HCT116 (cell line): ENCODE data around the gene MYCN. TPM values are rescaled to one million over a fixed set of nuclear protein-coding genes. Genes with fewer than 3 reads are reported as not detected.

Source experiments
- ATAC-seq: fragments of 200-7000 bp; cut with Tn5 transposase; 2 replicates; pipeline ENCODE4 v1.9.1; 2020; ENCODE audit warnings: mild to moderate bottlenecking, moderate library complexity
- BruUV-seq: library from RNA; stranded (reverse); fragments of 400-500 nt; replicated peaks from 2 replicates; lab custom pipeline; 2021; lab: Mats Ljungman, UMichigan
- CTCF ChIA-PET: fragments of 300-600 bp; sonication (Branson Sonifier 250); formaldehyde crosslinking; loops from one replicate; lab custom pipeline; 2021; ENCODE audit warnings: antibody characterized with exemption; lab: Charles Lee
- POLR2A ChIA-PET: fragments of 300-600, 350-600 bp; sonication (Branson Sonifier 250); formaldehyde crosslinking; loops from one replicate; lab custom pipeline; 2021; ENCODE audit warnings: antibody characterized with exemption; lab: Charles Lee
- RAD21 ChIA-PET, 2 experiments: fragments of 300-600 bp; sonication (Branson Sonifier 250); formaldehyde crosslinking; loops; one replicate each; lab custom pipeline; 2023; ENCODE audit warnings: low total read pairs in 2 of 2; ENCODE audit not compliant: uncharacterized antibody in 2 of 2, unreplicated experiment in 2 of 2, low non-redundant PET in 1 of 2; lab: Charles Lee
- DNase-seq: peaks from one replicate; pipeline ENCODE4 v3.0.0-alpha.2; 2010; ENCODE audit warnings: low read depth, low spot score
- H2AFZ ChIP-seq: fragments of 200-600 bp; shearing (Covaris generic), sonication (generic); 2 replicates; pipeline ENCODE4 v1.6.1; 2017; ENCODE audit warnings: low read depth, mixed run types, mixed read lengths, antibody characterized with exemption, low read length; ENCODE audit not compliant: poor library complexity, severe bottlenecking
- H3K27ac ChIP-seq: 2 replicates; pipeline ENCODE4 v1.5.1; 2012; ENCODE audit warnings: low read depth, low read length
- H3K27me3 ChIP-seq: fragments of 200-600 bp; sonication (generic); 2 replicates; pipeline ENCODE4 v1.6.1; 2016; ENCODE audit warnings: mixed run types, low read length, mixed read lengths; ENCODE audit not compliant: insufficient read depth
- H3K36me3 ChIP-seq, 2 experiments: fragments of 200-500 bp in 1 of 2; fragments of 200-600 bp in 1 of 2; sonication (Bioruptor generic) in 1 of 2; sonication (generic) in 1 of 2; 2 replicates each; pipeline versions ENCODE4 v1.5.1 to v1.6.1; 2014 to 2016; ENCODE audit warnings: low read length in 2 of 2, inconsistent platforms in 1 of 2, mixed read lengths in 1 of 2, mixed run types in 1 of 2; ENCODE audit not compliant: insufficient read depth in 2 of 2, control insufficient read depth in 1 of 2
- H3K4me1 ChIP-seq, 2 experiments: fragments of 200-600 bp in 1 of 2; sonication (generic) in 1 of 2; 2 replicates each; pipeline versions ENCODE4 v1.5.1 to v1.6.1; 2012 to 2017; ENCODE audit warnings: low read length in 2 of 2, inconsistent platforms in 1 of 2, mild to moderate bottlenecking in 1 of 2, mixed read lengths in 1 of 2, mixed run types in 1 of 2, moderate library complexity in 1 of 2; ENCODE audit not compliant: insufficient read depth in 2 of 2, control insufficient read depth in 1 of 2
- H3K4me2 ChIP-seq: fragments of 200-600 bp; sonication (generic); 2 replicates; pipeline ENCODE4 v1.6.1; 2017; ENCODE audit warnings: mixed run types, low read length, mixed read lengths
- H3K4me3 ChIP-seq, 2 experiments: fragments of 200-600 bp in 1 of 2; sonication (generic) in 1 of 2; replicated peaks in 1 of 2; 2 replicates each; pipeline ENCODE4 v1.5.1; 2011 to 2016; ENCODE audit warnings: low read length in 2 of 2, control low read depth in 1 of 2, low read depth in 1 of 2, mild to moderate bottlenecking in 1 of 2, mixed read lengths in 1 of 2, mixed run types in 1 of 2
- H3K79me2 ChIP-seq: fragments of 200-600 bp; sonication (generic); 2 replicates; pipeline ENCODE4 v1.6.1; 2017; ENCODE audit warnings: mild to moderate bottlenecking, mixed run types, low read length, moderate library complexity, mixed read lengths; ENCODE audit not compliant: insufficient read depth
- H3K9ac ChIP-seq: fragments of 200-600 bp; sonication (generic); 2 replicates; pipeline ENCODE4 v1.6.1; 2016; ENCODE audit warnings: low read length, mixed read lengths
- H3K9me2 ChIP-seq: fragments of 200-600 bp; sonication (generic), shearing (Covaris generic); 2 replicates; pipeline ENCODE4 v1.6.1; 2017; ENCODE audit warnings: mixed run types, mild to moderate bottlenecking, moderate library complexity; ENCODE audit not compliant: insufficient read depth
- H3K9me3 ChIP-seq, 2 experiments: fragments of 200-500 bp in 1 of 2; fragments of 200-600 bp in 1 of 2; sonication (Bioruptor generic) in 1 of 2; sonication (generic) in 1 of 2; 2 replicates each; pipeline ENCODE4 v1.6.1; 2014 to 2017; ENCODE audit warnings: low read length in 2 of 2, mixed read lengths in 2 of 2, inconsistent platforms in 1 of 2, low read depth in 1 of 2, mild to moderate bottlenecking in 1 of 2, mixed run types in 1 of 2, moderate library complexity in 1 of 2; ENCODE audit not compliant: control insufficient read depth in 1 of 2, insufficient read depth in 1 of 2
- H4K20me1 ChIP-seq: fragments of 200-600 bp; sonication (generic), shearing (Covaris generic); 2 replicates; pipeline ENCODE4 v1.6.1; 2017; ENCODE audit warnings: mixed run types, mild to moderate bottlenecking, moderate library complexity; ENCODE audit not compliant: insufficient read depth
- EGR1 ChIP-seq: IDR thresholded peaks from 2 replicates; pipeline ENCODE4 v1.6.1; 2012; ENCODE audit warnings: low read depth
- EZH2 ChIP-seq: fragments of 200-600 bp; sonication (generic); IDR thresholded peaks from 2 replicates; pipeline ENCODE4 v1.6.1; 2017; ENCODE audit warnings: antibody characterized with exemption, mixed run types
- EZH2phosphoT487 ChIP-seq: fragments of 200-600 bp; IDR thresholded peaks from 2 replicates; pipeline ENCODE4 v1.6.1; 2018; ENCODE audit warnings: antibody characterized with exemption, borderline replicate concordance
- POLR2A ChIP-seq: IDR thresholded peaks from 2 replicates; pipeline ENCODE4 v1.7.0; 2011; ENCODE audit warnings: borderline replicate concordance; ENCODE audit not compliant: insufficient read depth, insufficient read length; ENCODE audit errors: extremely low read depth
- POLR2AphosphoS5 ChIP-seq: IDR thresholded peaks from 2 replicates; pipeline ENCODE4 v1.6.1; 2011; ENCODE audit warnings: mild to moderate bottlenecking, low read depth, low read length, moderate library complexity
- RAD21 ChIP-seq: IDR thresholded peaks from 2 replicates; pipeline ENCODE4 v1.6.1; 2012; ENCODE audit warnings: low read depth, mild to moderate bottlenecking
- SIN3A ChIP-seq: IDR thresholded peaks from 2 replicates; pipeline ENCODE4 v1.6.1; 2012; ENCODE audit warnings: low read depth
- YY1 ChIP-seq: IDR thresholded peaks from 2 replicates; pipeline ENCODE4 v1.6.1; 2011; ENCODE audit warnings: low read length, low read depth, moderate library complexity, mild to moderate bottlenecking; ENCODE audit not compliant: insufficient replicate concordance; ENCODE audit errors: extremely low read depth
- ZNF274 ChIP-seq: fragments of 200-500 bp; sonication (Bioruptor generic); IDR thresholded peaks from 2 replicates; pipeline ENCODE4 v1.6.1; 2014; ENCODE audit warnings: mild to moderate bottlenecking, low read depth, low read length, inconsistent platforms
- intact Hi-C: fragments of 100-400 bp; cut with micrococcal nuclease; formaldehyde crosslinking; loops from 2 replicates; pipeline ENCODE4 v1.10.0; 2022
- total RNA-seq: library from RNA; stranded (reverse); gene quantifications from one replicate; pipeline ENCODE4 v1.2.1, GENCODE V29; 2021; ENCODE audit not compliant: unreplicated experiment
- TF ChIP-seq, protein P1 (sequence below), 3 experiments: fragments of 200-600 bp in 1 of 3; sonication (generic) in 1 of 3; IDR thresholded peaks in 2 of 3; conservative IDR thresholded peaks in 1 of 3; 2 replicates each; pipeline ENCODE4 v1.5.1; 2012 to 2017; ENCODE audit warnings: low read depth in 2 of 3, low read length in 2 of 3, antibody characterized with exemption in 1 of 3, borderline replicate concordance in 1 of 3, control low read depth in 1 of 3, mild to moderate bottlenecking in 1 of 3, mixed read lengths in 1 of 3, mixed run types in 1 of 3, moderate library complexity in 1 of 3; ENCODE audit not compliant: insufficient read depth in 1 of 3
- TF ChIP-seq, protein P2 (sequence below): IDR thresholded peaks from 2 replicates; pipeline ENCODE4 v1.6.1; 2012; ENCODE audit warnings: low read depth

The MYCN gene
- total RNA-seq, 1 experiment from 2014 or later, result not detected

DNA sequence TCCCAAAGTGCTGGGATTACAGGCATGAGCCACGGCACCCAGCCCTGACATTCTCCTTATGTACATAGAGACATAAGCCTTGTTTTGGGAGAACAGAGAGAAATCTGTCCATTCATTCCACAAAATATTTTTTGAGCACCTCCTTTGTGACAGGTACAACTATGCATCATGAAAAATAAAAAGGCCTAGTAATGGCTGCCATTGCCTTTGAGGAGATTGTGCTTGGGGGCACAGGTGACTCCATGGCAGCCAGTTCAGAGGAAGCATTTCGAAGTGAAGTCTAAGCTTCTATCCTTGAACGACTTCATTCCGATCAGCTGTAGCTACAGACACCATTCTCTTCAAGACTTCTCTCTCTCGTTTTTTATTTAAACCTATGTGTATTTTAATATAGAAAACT lies 10.5 kb upstream of the MYCN start:
- Histone ChIP-seq H3K27me3 (no peaks in the 10 kb centered on the region), H3K4me1 (peaks cover 2 to 5% of the 10 kb centered on the region in 2 experiments; a peak in 3 of 4 replicates), H2AFZ (no peak overlapping the region), H3K27ac (no peak overlapping the region), H3K9ac (no peak overlapping the region), H3K79me2 (no peaks in the 10 kb centered on the region), H3K9me2 (no peaks in the 10 kb centered on the region), H3K9me3 (no peaks in the 10 kb centered on the region), H3K4me2 (no peak overlapping the region), H3K4me3 (no peak overlapping the region), H3K36me3 (no peaks in the 10 kb centered on the region), H4K20me1 (no peaks in the 10 kb centered on the region)
- RAD21 ChIA-PET, result no interaction called here
- DNase-seq (no peak), ATAC-seq (no peak)
- POLR2A ChIA-PET, result no interaction called here
- CTCF ChIA-PET, result no interaction called here
- TF ChIP-seq, protein P1, sequence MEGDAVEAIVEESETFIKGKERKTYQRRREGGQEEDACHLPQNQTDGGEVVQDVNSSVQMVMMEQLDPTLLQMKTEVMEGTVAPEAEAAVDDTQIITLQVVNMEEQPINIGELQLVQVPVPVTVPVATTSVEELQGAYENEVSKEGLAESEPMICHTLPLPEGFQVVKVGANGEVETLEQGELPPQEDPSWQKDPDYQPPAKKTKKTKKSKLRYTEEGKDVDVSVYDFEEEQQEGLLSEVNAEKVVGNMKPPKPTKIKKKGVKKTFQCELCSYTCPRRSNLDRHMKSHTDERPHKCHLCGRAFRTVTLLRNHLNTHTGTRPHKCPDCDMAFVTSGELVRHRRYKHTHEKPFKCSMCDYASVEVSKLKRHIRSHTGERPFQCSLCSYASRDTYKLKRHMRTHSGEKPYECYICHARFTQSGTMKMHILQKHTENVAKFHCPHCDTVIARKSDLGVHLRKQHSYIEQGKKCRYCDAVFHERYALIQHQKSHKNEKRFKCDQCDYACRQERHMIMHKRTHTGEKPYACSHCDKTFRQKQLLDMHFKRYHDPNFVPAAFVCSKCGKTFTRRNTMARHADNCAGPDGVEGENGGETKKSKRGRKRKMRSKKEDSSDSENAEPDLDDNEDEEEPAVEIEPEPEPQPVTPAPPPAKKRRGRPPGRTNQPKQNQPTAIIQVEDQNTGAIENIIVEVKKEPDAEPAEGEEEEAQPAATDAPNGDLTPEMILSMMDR (IDR thresholded peaks at IDR 0.05 in 2 of 3, conservative IDR thresholded peaks at IDR 0.05 in 1 of 3; ENCODE audit: borderline replicate concordance in 1 of 3, insufficient read depth in 1 of 3, low read depth in 2 of 3, low read length in 2 of 3), result no peak
- TF ChIP-seq POLR2A (no peak), SIN3A (no peak), EGR1 (no peak), POLR2AphosphoS5 (no peak), EZH2 (no peak), YY1 (no peak), RAD21 (no peak), ZNF274 (no peak), EZH2phosphoT487 (no peak)
- TF ChIP-seq, protein P2, sequence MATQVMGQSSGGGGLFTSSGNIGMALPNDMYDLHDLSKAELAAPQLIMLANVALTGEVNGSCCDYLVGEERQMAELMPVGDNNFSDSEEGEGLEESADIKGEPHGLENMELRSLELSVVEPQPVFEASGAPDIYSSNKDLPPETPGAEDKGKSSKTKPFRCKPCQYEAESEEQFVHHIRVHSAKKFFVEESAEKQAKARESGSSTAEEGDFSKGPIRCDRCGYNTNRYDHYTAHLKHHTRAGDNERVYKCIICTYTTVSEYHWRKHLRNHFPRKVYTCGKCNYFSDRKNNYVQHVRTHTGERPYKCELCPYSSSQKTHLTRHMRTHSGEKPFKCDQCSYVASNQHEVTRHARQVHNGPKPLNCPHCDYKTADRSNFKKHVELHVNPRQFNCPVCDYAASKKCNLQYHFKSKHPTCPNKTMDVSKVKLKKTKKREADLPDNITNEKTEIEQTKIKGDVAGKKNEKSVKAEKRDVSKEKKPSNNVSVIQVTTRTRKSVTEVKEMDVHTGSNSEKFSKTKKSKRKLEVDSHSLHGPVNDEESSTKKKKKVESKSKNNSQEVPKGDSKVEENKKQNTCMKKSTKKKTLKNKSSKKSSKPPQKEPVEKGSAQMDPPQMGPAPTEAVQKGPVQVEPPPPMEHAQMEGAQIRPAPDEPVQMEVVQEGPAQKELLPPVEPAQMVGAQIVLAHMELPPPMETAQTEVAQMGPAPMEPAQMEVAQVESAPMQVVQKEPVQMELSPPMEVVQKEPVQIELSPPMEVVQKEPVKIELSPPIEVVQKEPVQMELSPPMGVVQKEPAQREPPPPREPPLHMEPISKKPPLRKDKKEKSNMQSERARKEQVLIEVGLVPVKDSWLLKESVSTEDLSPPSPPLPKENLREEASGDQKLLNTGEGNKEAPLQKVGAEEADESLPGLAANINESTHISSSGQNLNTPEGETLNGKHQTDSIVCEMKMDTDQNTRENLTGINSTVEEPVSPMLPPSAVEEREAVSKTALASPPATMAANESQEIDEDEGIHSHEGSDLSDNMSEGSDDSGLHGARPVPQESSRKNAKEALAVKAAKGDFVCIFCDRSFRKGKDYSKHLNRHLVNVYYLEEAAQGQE, result no peak
- BruUV-seq, result no TSS peak
- intact Hi-C loops, result loop anchor here (10.0 kb wide), 1 partner anchor 835 kb away; no protein-coding TSS in a partner anchor
